ENCODE measurements around the gene RASSF10. TPM values are rescaled to one million over a fixed set of nuclear protein-coding genes. Genes with fewer than 3 reads are reported as not detected.

The RASSF10 gene
- polyA plus RNA-seq, 1 donor from 2014 or later: not detected

DNA sequence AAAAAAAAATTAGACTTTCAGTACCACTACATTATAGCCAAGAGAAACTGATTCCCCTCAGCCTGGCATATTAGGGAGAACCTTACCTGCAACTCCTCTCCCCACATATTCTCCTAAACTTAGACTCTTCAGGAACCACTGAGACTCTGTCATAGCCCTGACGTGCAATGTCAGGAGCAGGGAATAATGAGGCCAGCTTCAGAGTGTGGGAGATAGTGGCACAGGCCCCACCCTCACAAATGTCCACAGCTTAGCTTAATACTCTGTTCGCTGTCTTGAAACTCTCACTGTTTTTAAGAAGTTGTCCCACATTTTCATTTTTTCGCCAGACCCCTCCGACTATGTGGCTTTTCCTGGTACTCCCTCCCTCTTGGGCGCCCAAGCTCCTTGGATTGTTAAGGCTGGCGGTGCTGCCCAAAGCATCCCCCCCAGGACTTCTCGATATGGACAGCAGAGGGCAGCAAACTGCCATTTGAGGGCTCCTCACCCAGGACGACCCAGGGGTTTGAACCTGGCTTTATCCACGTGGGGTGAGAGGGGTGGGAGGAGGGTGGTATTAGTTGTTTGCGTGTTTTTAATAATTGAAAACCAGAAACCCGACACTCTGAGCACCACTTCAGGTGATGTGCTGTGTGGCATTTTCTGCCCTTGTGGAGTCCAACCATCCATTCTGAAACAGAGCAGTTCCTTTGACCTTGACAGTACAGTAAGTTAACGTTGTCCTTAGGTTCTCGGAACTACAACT is 45.2 kb upstream of the RASSF10 start:
- Histone ChIP-seq H3F3A (ENCODE audit: insufficient read depth, low read length, poor library complexity, severe bottlenecking) (no peaks in the 10 kb centered on the region), H3K27me3 (ENCODE audit: insufficient read depth, low read depth, low read length) (no peaks in the 10 kb centered on the region), H3K27ac (ENCODE audit: low read length) (no peak overlapping the region), H2AFZ (ENCODE audit: low read depth, low read length) (no peak overlapping the region), H3K9me2 (ENCODE audit: insufficient read depth, low read length) (no peaks in the 10 kb centered on the region), H4K20me1 (ENCODE audit: insufficient read depth) (no peaks in the 10 kb centered on the region), H3K9me3 (ENCODE audit: low read length) (no peaks in the 10 kb centered on the region), H3K4me3 (ENCODE audit: low read length) (no peak overlapping the region), H3K79me2 (replicated peaks; ENCODE audit: insufficient read depth, low read length) (no peaks in the 10 kb centered on the region), H3K4me2 (ENCODE audit: low read length) (no peak overlapping the region), H3K9ac (ENCODE audit: low read length) (no peak overlapping the region), H3K36me3 (ENCODE audit: insufficient read depth, low read length) (no peaks in the 10 kb centered on the region)
- TF ChIP-seq, protein P1, sequence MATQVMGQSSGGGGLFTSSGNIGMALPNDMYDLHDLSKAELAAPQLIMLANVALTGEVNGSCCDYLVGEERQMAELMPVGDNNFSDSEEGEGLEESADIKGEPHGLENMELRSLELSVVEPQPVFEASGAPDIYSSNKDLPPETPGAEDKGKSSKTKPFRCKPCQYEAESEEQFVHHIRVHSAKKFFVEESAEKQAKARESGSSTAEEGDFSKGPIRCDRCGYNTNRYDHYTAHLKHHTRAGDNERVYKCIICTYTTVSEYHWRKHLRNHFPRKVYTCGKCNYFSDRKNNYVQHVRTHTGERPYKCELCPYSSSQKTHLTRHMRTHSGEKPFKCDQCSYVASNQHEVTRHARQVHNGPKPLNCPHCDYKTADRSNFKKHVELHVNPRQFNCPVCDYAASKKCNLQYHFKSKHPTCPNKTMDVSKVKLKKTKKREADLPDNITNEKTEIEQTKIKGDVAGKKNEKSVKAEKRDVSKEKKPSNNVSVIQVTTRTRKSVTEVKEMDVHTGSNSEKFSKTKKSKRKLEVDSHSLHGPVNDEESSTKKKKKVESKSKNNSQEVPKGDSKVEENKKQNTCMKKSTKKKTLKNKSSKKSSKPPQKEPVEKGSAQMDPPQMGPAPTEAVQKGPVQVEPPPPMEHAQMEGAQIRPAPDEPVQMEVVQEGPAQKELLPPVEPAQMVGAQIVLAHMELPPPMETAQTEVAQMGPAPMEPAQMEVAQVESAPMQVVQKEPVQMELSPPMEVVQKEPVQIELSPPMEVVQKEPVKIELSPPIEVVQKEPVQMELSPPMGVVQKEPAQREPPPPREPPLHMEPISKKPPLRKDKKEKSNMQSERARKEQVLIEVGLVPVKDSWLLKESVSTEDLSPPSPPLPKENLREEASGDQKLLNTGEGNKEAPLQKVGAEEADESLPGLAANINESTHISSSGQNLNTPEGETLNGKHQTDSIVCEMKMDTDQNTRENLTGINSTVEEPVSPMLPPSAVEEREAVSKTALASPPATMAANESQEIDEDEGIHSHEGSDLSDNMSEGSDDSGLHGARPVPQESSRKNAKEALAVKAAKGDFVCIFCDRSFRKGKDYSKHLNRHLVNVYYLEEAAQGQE (IDR thresholded peaks at IDR 0.05; ENCODE audit: borderline replicate concordance): no peak
- TF ChIP-seq, protein P2, sequence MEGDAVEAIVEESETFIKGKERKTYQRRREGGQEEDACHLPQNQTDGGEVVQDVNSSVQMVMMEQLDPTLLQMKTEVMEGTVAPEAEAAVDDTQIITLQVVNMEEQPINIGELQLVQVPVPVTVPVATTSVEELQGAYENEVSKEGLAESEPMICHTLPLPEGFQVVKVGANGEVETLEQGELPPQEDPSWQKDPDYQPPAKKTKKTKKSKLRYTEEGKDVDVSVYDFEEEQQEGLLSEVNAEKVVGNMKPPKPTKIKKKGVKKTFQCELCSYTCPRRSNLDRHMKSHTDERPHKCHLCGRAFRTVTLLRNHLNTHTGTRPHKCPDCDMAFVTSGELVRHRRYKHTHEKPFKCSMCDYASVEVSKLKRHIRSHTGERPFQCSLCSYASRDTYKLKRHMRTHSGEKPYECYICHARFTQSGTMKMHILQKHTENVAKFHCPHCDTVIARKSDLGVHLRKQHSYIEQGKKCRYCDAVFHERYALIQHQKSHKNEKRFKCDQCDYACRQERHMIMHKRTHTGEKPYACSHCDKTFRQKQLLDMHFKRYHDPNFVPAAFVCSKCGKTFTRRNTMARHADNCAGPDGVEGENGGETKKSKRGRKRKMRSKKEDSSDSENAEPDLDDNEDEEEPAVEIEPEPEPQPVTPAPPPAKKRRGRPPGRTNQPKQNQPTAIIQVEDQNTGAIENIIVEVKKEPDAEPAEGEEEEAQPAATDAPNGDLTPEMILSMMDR (IDR thresholded peaks at IDR 0.05; ENCODE audit: poor library complexity, severe bottlenecking): peak; percentile 74
- TF ChIP-seq EP300 (conservative IDR thresholded peaks at IDR 0.05; ENCODE audit: poor library complexity, severe bottlenecking): no peak
- no peak for TF ChIP-seq MXI1 (conservative IDR thresholded peaks at IDR 0.05; ENCODE audit: poor library complexity, severe bottlenecking)
- TF ChIP-seq SMC3 (conservative IDR thresholded peaks at IDR 0.05; ENCODE audit: poor library complexity): peak; percentile 76
- TF ChIP-seq RAD21 (conservative IDR thresholded peaks at IDR 0.05): peak; percentile 73

DNA sequence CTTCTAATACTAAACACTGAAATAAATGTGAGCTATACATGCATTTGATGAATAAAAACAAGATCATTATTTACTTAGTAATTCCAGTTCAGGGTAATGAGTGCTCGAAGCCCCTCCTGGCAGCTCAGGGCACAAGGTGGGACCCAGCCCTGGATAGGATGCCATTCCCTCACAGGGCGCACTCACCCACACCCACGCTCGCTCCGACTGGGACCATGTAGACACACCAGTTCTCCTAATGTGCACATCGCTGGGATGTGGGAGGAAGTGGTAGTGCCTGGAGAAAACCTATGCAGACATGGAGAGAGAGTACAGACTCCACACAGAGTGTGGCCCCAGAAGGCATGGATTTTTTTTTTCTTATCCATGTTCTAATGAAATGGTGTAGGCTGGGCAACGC is 44.5 kb upstream of the RASSF10 start:
- Histone ChIP-seq H3K4me3 (ENCODE audit: low read length) (no peak overlapping the region), H3K36me3 (ENCODE audit: insufficient read depth, low read length) (no peaks in the 10 kb centered on the region), H3K27me3 (ENCODE audit: insufficient read depth, low read depth, low read length) (no peaks in the 10 kb centered on the region), H3K9ac (ENCODE audit: low read length) (no peak overlapping the region), H3K9me2 (ENCODE audit: insufficient read depth, low read length) (no peaks in the 10 kb centered on the region), H3K9me3 (ENCODE audit: low read length) (no peaks in the 10 kb centered on the region), H3F3A (ENCODE audit: insufficient read depth, low read length, poor library complexity, severe bottlenecking) (no peaks in the 10 kb centered on the region), H3K4me2 (ENCODE audit: low read length) (no peak overlapping the region), H3K27ac (ENCODE audit: low read length) (no peak overlapping the region), H3K79me2 (replicated peaks; ENCODE audit: insufficient read depth, low read length) (no peaks in the 10 kb centered on the region), H2AFZ (ENCODE audit: low read depth, low read length) (no peak overlapping the region), H4K20me1 (ENCODE audit: insufficient read depth) (no peaks in the 10 kb centered on the region)
- TF ChIP-seq, protein P1 (IDR thresholded peaks at IDR 0.05; ENCODE audit: borderline replicate concordance): no peak
- no peak for TF ChIP-seq TAF1 (IDR thresholded peaks at IDR 0.05; ENCODE audit: low read depth)
- no peak for TF ChIP-seq EZH2 (IDR thresholded peaks at IDR 0.05; ENCODE audit: borderline replicate concordance, insufficient read depth, low read length, poor library complexity, severe bottlenecking)
- TF ChIP-seq SMC3 (conservative IDR thresholded peaks at IDR 0.05; ENCODE audit: poor library complexity): no peak
- TF ChIP-seq MXI1 (conservative IDR thresholded peaks at IDR 0.05; ENCODE audit: poor library complexity, severe bottlenecking): no peak
- TF ChIP-seq EP300 (conservative IDR thresholded peaks at IDR 0.05; ENCODE audit: poor library complexity, severe bottlenecking): no peak
- no peak for TF ChIP-seq RAD21 (conservative IDR thresholded peaks at IDR 0.05)

Measured in neural cell (in vitro differentiated cells).